Testis (tissue), 3 donors: Measurements from ENCODE around the gene PRELP. TPM values are rescaled to one million over a fixed set of nuclear protein-coding genes. Genes with fewer than 3 reads are reported as not detected.
A peak's percentile ranks its signal among the peaks of the same experiment; 100 is the strongest.

Experiments used
- DNase-seq: peaks from one replicate; pipeline ENCODE4 v3.0.0-alpha.2; 2019
- H3K27ac ChIP-seq, 2 donors: fragments of 200-600 bp; sonication (generic); one replicate each; pipeline ENCODE4 v1.5.1; 2019
- H3K27me3 ChIP-seq: fragments of 200-600 bp; sonication (generic); one replicate; pipeline ENCODE4 v1.5.1; 2019
- H3K36me3 ChIP-seq: fragments of 200-600 bp; sonication (generic); one replicate; pipeline ENCODE4 v1.5.1; 2017; ENCODE audit warnings: low read depth; ENCODE audit errors: missing control alignments
- H3K4me1 ChIP-seq: fragments of 200-600 bp; sonication (generic); one replicate; pipeline ENCODE4 v1.5.1; 2019
- H3K4me3 ChIP-seq, 2 donors: fragments of 200-600 bp; sonication (generic); one replicate each; pipeline ENCODE4 v1.5.1; 2017 to 2019
- H3K9me3 ChIP-seq: fragments of 200-600 bp; sonication (generic); one replicate; pipeline ENCODE4 v1.5.1; 2017
- CTCF ChIP-seq, 3 experiments: fragments of 450-650 bp in 2 of 3; fragments of 200-600 bp in 1 of 3; sonication (generic) in 1 of 3; IDR thresholded peaks; one replicate each; pipeline ENCODE4 v1.5.1; 2016 to 2019; ENCODE audit warnings: antibody characterized with exemption in 3 of 3, mild to moderate bottlenecking in 2 of 3, moderate library complexity in 1 of 3
- POLR2A ChIP-seq: fragments of 450-650 bp; IDR thresholded peaks from one replicate; pipeline ENCODE4 v1.6.1; 2017; ENCODE audit warnings: antibody characterized with exemption, mild to moderate bottlenecking, moderate library complexity
- WGBS, 2 donors: methylation state at CpG; one replicate each; pipeline ENCODE4 v1.1.5; 2018; 5-methylcytosine and 5-hydroxymethylcytosine counted together
- intact Hi-C: fragments of 100-400 bp; cut with DNase I; formaldehyde crosslinking; loops from one replicate; pipeline ENCODE4 v1.15.1; 2023; ENCODE audit warnings: low total_unique reads
- polyA plus RNA-seq: library from polyadenylated mRNA; stranded (reverse); fragments of 350-450 nt; fragmentation: Illumina TruSeq; extraction: RNeasy Lipid Tissue Mini Kit (QIAGEN cat#74804); gene quantifications from one replicate; pipeline ENCODE4 v1.2.3, GENCODE V29; 2014; ENCODE audit warnings: low read depth, low replicate concordance; ENCODE audit not compliant: insufficient read depth
- total RNA-seq, 2 donors: library from RNA; depleted of rRNA; stranded (reverse); fragments of >200 nt; gene quantifications; one replicate each; pipeline ENCODE4 v1.2.3, GENCODE V29; 2016

The PRELP gene
- total and polyA plus RNA-seq, 3 donors from 2014 or later, result 9.6 to 26.5 (median 10.0) TPM

- Histone ChIP-seq H3K4me1 (peaks cover 22% of the 10 kb centered on the region), H3K9me3 (no peaks in the 10 kb centered on the region), H3K36me3 (no peaks in the 10 kb centered on the region), H3K27ac (no peak overlapping the region), H3K27me3 (no peaks in the 10 kb centered on the region), H3K4me3 (no peak overlapping the region)
- intact Hi-C loops, result loop anchor here (10.0 kb wide), 1 partner anchor 127 kb away; no protein-coding TSS in a partner anchor
- DNase-seq, result no peak
- no peak for TF ChIP-seq POLR2A
- TF ChIP-seq CTCF (IDR thresholded peaks at IDR 0.05), result no peak
- 16 to 22% methylated on average over 1 of the region's 1 CpG for WGBS, 2 donors
Measured at GRCh38 chr1:203507759-203508158, 32.2 kb downstream of the PRELP start.

- 62 to 77% methylated on average over 10 of the region's 10 CpGs for WGBS, 2 donors
- Histone ChIP-seq H3K4me3 (no peak overlapping the region), H3K36me3 (no peaks in the 10 kb centered on the region), H3K27ac (no peak overlapping the region), H3K4me1 (peaks cover 27% of the 10 kb centered on the region), H3K9me3 (no peaks in the 10 kb centered on the region), H3K27me3 (no peaks in the 10 kb centered on the region)
- intact Hi-C loops, result loop anchor here (10.0 kb wide), 1 partner anchor 126 kb away; no protein-coding TSS in a partner anchor
- TF ChIP-seq POLR2A (no peak), CTCF (IDR thresholded peaks at IDR 0.05) (no peak)
- peak; percentile 33 for DNase-seq
Measured at GRCh38 chr1:203508463-203509073, 33.0 kb downstream of the PRELP start.

GRCh38 chr1:203509135-203509534 lies 33.5 kb downstream of the PRELP start:
- Histone ChIP-seq H3K4me3 (no peak overlapping the region), H3K36me3 (no peaks in the 10 kb centered on the region), H3K27ac (no peak overlapping the region), H3K27me3 (no peaks in the 10 kb centered on the region), H3K9me3 (no peaks in the 10 kb centered on the region), H3K4me1 (peaks cover 33% of the 10 kb centered on the region)
- WGBS, 2 donors, result 80% methylated on average over 1 of the region's 1 CpG
- DNase-seq, result no peak
- intact Hi-C loops, result loop anchor here (10.0 kb wide), 1 partner anchor 126 kb away; no protein-coding TSS in a partner anchor
- TF ChIP-seq POLR2A, result no peak
- TF ChIP-seq CTCF (IDR thresholded peaks at IDR 0.05), result no peak

GRCh38 chr1:203511513-203511912 lies 35.9 kb downstream of the PRELP start:
- Histone ChIP-seq H3K27ac (no peak overlapping the region), H3K27me3 (no peaks in the 10 kb centered on the region), H3K4me3 (no peak overlapping the region), H3K36me3 (no peaks in the 10 kb centered on the region), H3K4me1 (peaks cover 31% of the 10 kb centered on the region), H3K9me3 (no peaks in the 10 kb centered on the region)
- DNase-seq, result no peak
- TF ChIP-seq CTCF (IDR thresholded peaks at IDR 0.05) (no peak), POLR2A (no peak)
- intact Hi-C loops, result no loop called here
- 71 to 83% methylated on average over 6 of the region's 6 CpGs for WGBS, 2 donors

- no peaks in the 10 kb centered on the region for H3K27me3 ChIP-seq
- DNase-seq, result no peak
- 87 to 90% methylated on average over 4 of the region's 4 CpGs for whole genome bisulfite sequencing, 2 donors
- no peaks in the 10 kb centered on the region for H3K36me3 ChIP-seq
- no peak overlapping the region for H3K4me3 ChIP-seq
- intact Hi-C loops, result no loop called here
- H3K4me1 ChIP-seq, result peaks cover 31% of the 10 kb centered on the region
- H3K9me3 ChIP-seq, result no peaks in the 10 kb centered on the region
- TF ChIP-seq POLR2A, result no peak
- TF ChIP-seq CTCF (IDR thresholded peaks at IDR 0.05), result no peak
- H3K27ac ChIP-seq, result no peak overlapping the region
Measured at GRCh38 chr1:203511930-203512329, 36.3 kb downstream of the PRELP start.
